Thyroid gland (tissue), 4 donors: ENCODE data around the gene SNAPIN.

Source experiments
- CTCF ChIP-seq, 6 experiments: fragments of 200-600 bp in 3 of 6; fragments of 450-650 bp in 3 of 6; sonication (generic) in 3 of 6; IDR thresholded peaks; one replicate each; pipeline ENCODE4 v1.5.1; 2016 to 2019; ENCODE audit warnings: antibody characterized with exemption in 6 of 6, mild to moderate bottlenecking in 2 of 6, inconsistent platforms in 1 of 6, moderate library complexity in 1 of 6
- POLR2A ChIP-seq, 2 donors: fragments of 450-650 bp; IDR thresholded peaks; one replicate each; pipeline ENCODE4 v1.6.1; 2017; ENCODE audit warnings: antibody characterized with exemption in 2 of 2, mild to moderate bottlenecking in 2 of 2, moderate library complexity in 1 of 2

DNA sequence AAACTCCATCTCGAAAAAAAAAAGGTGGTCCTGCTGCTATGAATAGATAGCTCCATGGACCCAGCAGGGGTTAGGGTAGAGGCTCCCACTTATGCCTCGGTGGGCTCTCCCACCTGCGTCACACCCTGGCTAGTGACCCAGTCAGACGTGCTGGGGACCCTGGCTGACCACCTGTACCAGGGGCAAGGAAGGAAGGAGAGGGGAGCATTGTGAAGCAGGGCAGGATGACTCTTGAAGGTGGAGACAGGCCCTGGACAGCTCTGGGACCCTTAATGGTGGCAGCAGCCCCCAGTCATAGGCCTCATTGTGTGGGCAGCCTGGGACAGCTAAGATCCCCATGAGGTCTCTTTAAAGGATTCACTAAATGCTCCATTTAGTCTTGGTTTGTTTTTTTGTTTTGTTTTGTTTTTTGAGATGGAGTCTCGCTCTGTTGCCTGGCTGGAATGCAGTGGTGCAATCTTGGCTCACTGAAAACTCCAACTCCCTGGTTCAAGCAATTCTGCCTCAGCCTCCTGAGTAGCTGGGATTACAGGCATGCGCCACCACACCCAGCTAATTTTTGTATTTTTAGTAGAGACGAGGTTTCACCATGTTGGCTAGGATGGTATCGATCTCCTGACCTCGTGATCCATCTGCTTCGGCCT, 10.4 kb upstream of the SNAPIN start:
- TF ChIP-seq POLR2A (IDR thresholded peaks at IDR 0.05) (no peak), CTCF (IDR thresholded peaks at IDR 0.05) (no peak)
